Ovary (tissue), 3 donors: ENCODE measurements around the gene ADAM12.

Source experiments
- CTCF ChIP-seq, 3 donors: fragments of 450-650 bp in 2 of 3; fragments of 200-600 bp in 1 of 3; IDR thresholded peaks; one replicate each; pipeline versions ENCODE4 v1.5.1 to v1.8.0; 2016 to 2022; ENCODE audit warnings: antibody characterized with exemption in 3 of 3, mild to moderate bottlenecking in 1 of 3
- EP300 ChIP-seq: sonication (generic); formaldehyde crosslinking; IDR thresholded peaks from one replicate; pipeline ENCODE4 v1.6.1; 2017; ENCODE audit warnings: antibody characterized with exemption
- POLR2A ChIP-seq: fragments of 450-650 bp; IDR thresholded peaks from one replicate; pipeline ENCODE4 v1.6.1; 2017; ENCODE audit warnings: antibody characterized with exemption, mild to moderate bottlenecking, moderate library complexity
- donor health status: DM: no; HTN: no; CAD: no.

- TF ChIP-seq CTCF (IDR thresholded peaks at IDR 0.05): no peak
- no peak for TF ChIP-seq POLR2A
- no peak for TF ChIP-seq EP300
Observed at GRCh38 chr10:126214021-126214420, 174.3 kb downstream of the ADAM12 start.
